ENCODE measurements around the gene CHST11.

CHST11 gene

GRCh38 chr12:104462325-104462724 is 5.6 kb downstream of the CHST11 start:
- Histone ChIP-seq H3K9me3 (ENCODE audit: low read length) (no peaks in the 10 kb centered on the region), H3K4me1 (ENCODE audit: insufficient read depth, low read length) (peaks cover 15% of the 10 kb centered on the region), H3K4me3 (ENCODE audit: low read depth in 1 of 2, low read length in 2 of 2) (no peak overlapping the region)

GRCh38 chr12:104462931-104463339 is 6.2 kb downstream of the CHST11 start:
- H3K4me3 ChIP-seq (ENCODE audit: low read depth in 1 of 2, low read length in 2 of 2), result no peak overlapping the region
- H3K4me1 ChIP-seq (ENCODE audit: insufficient read depth, low read length), result peaks cover 15% of the 10 kb centered on the region
- no peaks in the 10 kb centered on the region for H3K36me3 ChIP-seq (ENCODE audit: insufficient read depth, low read length)
- no peaks in the 10 kb centered on the region for H3K27me3 ChIP-seq (ENCODE audit: control insufficient read depth in 1 of 2, insufficient read depth in 2 of 2, low read length in 2 of 2)
- no peak overlapping the region for H3K9ac ChIP-seq (ENCODE audit: low read length)
- H3K9me3 ChIP-seq (ENCODE audit: low read length), result no peaks in the 10 kb centered on the region
- no peak overlapping the region for H3K27ac ChIP-seq (ENCODE audit: low read depth, low read length)

More at GRCh38 chr12:104462325-104462724, 5.6 kb downstream of the CHST11 start:
- H3K27ac ChIP-seq (ENCODE audit: low read depth, low read length), result no peak overlapping the region
- no peaks in the 10 kb centered on the region for H3K27me3 ChIP-seq (ENCODE audit: control insufficient read depth in 1 of 2, insufficient read depth in 2 of 2, low read length in 2 of 2)
- H3K9ac ChIP-seq (ENCODE audit: low read length), result no peak overlapping the region
- H3K36me3 ChIP-seq (ENCODE audit: insufficient read depth, low read length), result no peaks in the 10 kb centered on the region

GRCh38 chr12:104463368-104463767 is 6.6 kb downstream of the CHST11 start:
- no peaks in the 10 kb centered on the region for H3K27me3 ChIP-seq (ENCODE audit: control insufficient read depth in 1 of 2, insufficient read depth in 2 of 2, low read length in 2 of 2)
- H3K36me3 ChIP-seq (ENCODE audit: insufficient read depth, low read length), result no peaks in the 10 kb centered on the region
- no peak overlapping the region for H3K4me3 ChIP-seq (ENCODE audit: low read depth in 1 of 2, low read length in 2 of 2)
- no peak overlapping the region for H3K9ac ChIP-seq (ENCODE audit: low read length)
- no peak overlapping the region for H3K27ac ChIP-seq (ENCODE audit: low read depth, low read length)
- no peaks in the 10 kb centered on the region for H3K9me3 ChIP-seq (ENCODE audit: low read length)
- peaks cover 15% of the 10 kb centered on the region for H3K4me1 ChIP-seq (ENCODE audit: insufficient read depth, low read length)

GRCh38 chr12:104464899-104465298 is 8.2 kb downstream of the CHST11 start:
- no peak overlapping the region for H3K9ac ChIP-seq (ENCODE audit: low read length)
- H3K4me3 ChIP-seq (ENCODE audit: low read depth in 1 of 2, low read length in 2 of 2), result no peak overlapping the region
- peaks cover 9% of the 10 kb centered on the region for H3K4me1 ChIP-seq (ENCODE audit: insufficient read depth, low read length)
- H3K36me3 ChIP-seq (ENCODE audit: insufficient read depth, low read length), result no peaks in the 10 kb centered on the region
- no peaks in the 10 kb centered on the region for H3K9me3 ChIP-seq (ENCODE audit: low read length)
- no peak overlapping the region for H3K27ac ChIP-seq (ENCODE audit: low read depth, low read length)
- no peaks in the 10 kb centered on the region for H3K27me3 ChIP-seq (ENCODE audit: control insufficient read depth in 1 of 2, insufficient read depth in 2 of 2, low read length in 2 of 2)

GRCh38 chr12:104466709-104467345 is 10.1 kb downstream of the CHST11 start:
- no peak overlapping the region for H3K27ac ChIP-seq (ENCODE audit: low read depth, low read length)

GRCh38 chr12:104467346-104467837 is 10.6 kb downstream of the CHST11 start:
- Histone ChIP-seq H3K27me3 (ENCODE audit: control insufficient read depth in 1 of 2, insufficient read depth in 2 of 2, low read length in 2 of 2) (no peaks in the 10 kb centered on the region), H3K4me3 (ENCODE audit: low read depth in 1 of 2, low read length in 2 of 2) (no peak overlapping the region), H3K4me1 (ENCODE audit: insufficient read depth, low read length) (peaks cover 9% of the 10 kb centered on the region), H3K9me3 (ENCODE audit: low read length) (no peaks in the 10 kb centered on the region), H3K9ac (ENCODE audit: low read length) (no peak overlapping the region), H3K36me3 (ENCODE audit: insufficient read depth, low read length) (no peaks in the 10 kb centered on the region), H3K27ac (ENCODE audit: low read depth, low read length) (no peak overlapping the region)

More at GRCh38 chr12:104466709-104467345, 10.1 kb downstream of the CHST11 start:
- no peak overlapping the region for H3K9ac ChIP-seq (ENCODE audit: low read length)
- H3K4me3 ChIP-seq (ENCODE audit: low read depth in 1 of 2, low read length in 2 of 2), result no peak overlapping the region
- H3K36me3 ChIP-seq (ENCODE audit: insufficient read depth, low read length), result no peaks in the 10 kb centered on the region
- peaks cover 9% of the 10 kb centered on the region for H3K4me1 ChIP-seq (ENCODE audit: insufficient read depth, low read length)
- no peaks in the 10 kb centered on the region for H3K9me3 ChIP-seq (ENCODE audit: low read length)
- H3K27me3 ChIP-seq (ENCODE audit: control insufficient read depth in 1 of 2, insufficient read depth in 2 of 2, low read length in 2 of 2), result no peaks in the 10 kb centered on the region

- no peaks in the 10 kb centered on the region for H3K9me3 ChIP-seq (ENCODE audit: low read length)
- peaks cover 4% of the 10 kb centered on the region for H3K4me1 ChIP-seq (ENCODE audit: insufficient read depth, low read length)
- H3K27ac ChIP-seq (ENCODE audit: low read depth, low read length), result no peak overlapping the region
Measured at GRCh38 chr12:104468371-104468770, 11.6 kb downstream of the CHST11 start.

GRCh38 chr12:104469066-104469465 is 12.3 kb downstream of the CHST11 start:
- Histone ChIP-seq H3K4me3 (ENCODE audit: low read depth in 1 of 2, low read length in 2 of 2) (no peak overlapping the region), H3K9me3 (ENCODE audit: low read length) (no peaks in the 10 kb centered on the region), H3K27ac (ENCODE audit: low read depth, low read length) (no peak overlapping the region), H3K4me1 (ENCODE audit: insufficient read depth, low read length) (no peaks in the 10 kb centered on the region), H3K9ac (ENCODE audit: low read length) (no peak overlapping the region), H3K27me3 (ENCODE audit: control insufficient read depth in 1 of 2, insufficient read depth in 2 of 2, low read length in 2 of 2) (no peaks in the 10 kb centered on the region), H3K36me3 (ENCODE audit: insufficient read depth, low read length) (no peaks in the 10 kb centered on the region)

More at GRCh38 chr12:104468371-104468770, 11.6 kb downstream of the CHST11 start:
- no peaks in the 10 kb centered on the region for H3K36me3 ChIP-seq (ENCODE audit: insufficient read depth, low read length)
- H3K27me3 ChIP-seq (ENCODE audit: control insufficient read depth in 1 of 2, insufficient read depth in 2 of 2, low read length in 2 of 2), result no peaks in the 10 kb centered on the region
- H3K4me3 ChIP-seq (ENCODE audit: low read depth in 1 of 2, low read length in 2 of 2), result no peak overlapping the region
- no peak overlapping the region for H3K9ac ChIP-seq (ENCODE audit: low read length)

- no peaks in the 10 kb centered on the region for H3K36me3 ChIP-seq (ENCODE audit: insufficient read depth, low read length)
- H3K4me3 ChIP-seq (ENCODE audit: low read depth in 1 of 2, low read length in 2 of 2), result no peak overlapping the region
- H3K9ac ChIP-seq (ENCODE audit: low read length), result no peak overlapping the region
- H3K27ac ChIP-seq (ENCODE audit: low read depth, low read length), result no peak overlapping the region
- no peaks in the 10 kb centered on the region for H3K27me3 ChIP-seq (ENCODE audit: control insufficient read depth in 1 of 2, insufficient read depth in 2 of 2, low read length in 2 of 2)
- H3K9me3 ChIP-seq (ENCODE audit: low read length), result no peaks in the 10 kb centered on the region
- no peaks in the 10 kb centered on the region for H3K4me1 ChIP-seq (ENCODE audit: insufficient read depth, low read length)
Measured at GRCh38 chr12:104469523-104469922, 12.8 kb downstream of the CHST11 start.

- H3K9me3 ChIP-seq (ENCODE audit: low read length), result no peaks in the 10 kb centered on the region
Measured at GRCh38 chr12:104470521-104470920, 13.8 kb downstream of the CHST11 start.

GRCh38 chr12:104471336-104471735 is 14.6 kb downstream of the CHST11 start:
- Histone ChIP-seq H3K27me3 (ENCODE audit: control insufficient read depth in 1 of 2, insufficient read depth in 2 of 2, low read length in 2 of 2) (no peaks in the 10 kb centered on the region), H3K9ac (ENCODE audit: low read length) (no peak overlapping the region), H3K4me1 (ENCODE audit: insufficient read depth, low read length) (no peaks in the 10 kb centered on the region), H3K9me3 (ENCODE audit: low read length) (no peaks in the 10 kb centered on the region), H3K36me3 (ENCODE audit: insufficient read depth, low read length) (no peaks in the 10 kb centered on the region), H3K27ac (ENCODE audit: low read depth, low read length) (no peak overlapping the region), H3K4me3 (ENCODE audit: low read depth in 1 of 2, low read length in 2 of 2) (no peak overlapping the region)

More at GRCh38 chr12:104470521-104470920, 13.8 kb downstream of the CHST11 start:
- no peak overlapping the region for H3K9ac ChIP-seq (ENCODE audit: low read length)
- H3K4me1 ChIP-seq (ENCODE audit: insufficient read depth, low read length), result no peaks in the 10 kb centered on the region
- H3K27me3 ChIP-seq (ENCODE audit: control insufficient read depth in 1 of 2, insufficient read depth in 2 of 2, low read length in 2 of 2), result no peaks in the 10 kb centered on the region
- H3K36me3 ChIP-seq (ENCODE audit: insufficient read depth, low read length), result no peaks in the 10 kb centered on the region
- no peak overlapping the region for H3K4me3 ChIP-seq (ENCODE audit: low read depth in 1 of 2, low read length in 2 of 2)
- no peak overlapping the region for H3K27ac ChIP-seq (ENCODE audit: low read depth, low read length)

GRCh38 chr12:104472748-104473147 is 16.0 kb downstream of the CHST11 start:
- Histone ChIP-seq H3K27me3 (ENCODE audit: control insufficient read depth in 1 of 2, insufficient read depth in 2 of 2, low read length in 2 of 2) (no peaks in the 10 kb centered on the region), H3K4me1 (ENCODE audit: insufficient read depth, low read length) (no peaks in the 10 kb centered on the region), H3K9me3 (ENCODE audit: low read length) (no peaks in the 10 kb centered on the region), H3K4me3 (ENCODE audit: low read depth in 1 of 2, low read length in 2 of 2) (no peak overlapping the region), H3K27ac (ENCODE audit: low read depth, low read length) (no peak overlapping the region), H3K36me3 (ENCODE audit: insufficient read depth, low read length) (no peaks in the 10 kb centered on the region), H3K9ac (ENCODE audit: low read length) (no peak overlapping the region)
